Measurements from ENCODE around the gene ATMIN.

DNA sequence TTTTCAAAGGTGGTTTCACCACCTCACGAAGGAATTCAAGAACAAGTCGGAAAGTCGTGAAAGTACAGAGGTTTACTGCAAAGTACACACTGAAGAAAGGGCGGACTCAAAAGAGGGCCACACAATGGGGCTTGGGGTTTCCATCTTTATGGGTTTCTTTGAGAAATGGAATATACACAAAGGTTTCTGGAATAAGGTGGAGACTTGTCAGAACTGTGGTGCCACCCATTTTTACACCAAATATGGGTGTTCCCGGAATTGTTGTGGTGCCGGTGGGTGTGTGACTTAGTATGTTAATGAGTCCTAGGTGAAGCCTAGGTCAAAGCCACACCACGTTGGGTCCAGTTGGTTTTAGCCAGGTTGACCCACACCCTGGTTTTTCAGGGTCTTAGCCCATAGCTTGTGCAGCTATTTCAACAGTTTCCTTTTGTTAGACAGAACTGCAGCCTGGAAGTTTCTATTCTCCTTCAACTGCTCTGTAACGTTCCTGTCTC lies 61.1 kb downstream of the ATMIN start:
- TF ChIP-seq, protein P1, sequence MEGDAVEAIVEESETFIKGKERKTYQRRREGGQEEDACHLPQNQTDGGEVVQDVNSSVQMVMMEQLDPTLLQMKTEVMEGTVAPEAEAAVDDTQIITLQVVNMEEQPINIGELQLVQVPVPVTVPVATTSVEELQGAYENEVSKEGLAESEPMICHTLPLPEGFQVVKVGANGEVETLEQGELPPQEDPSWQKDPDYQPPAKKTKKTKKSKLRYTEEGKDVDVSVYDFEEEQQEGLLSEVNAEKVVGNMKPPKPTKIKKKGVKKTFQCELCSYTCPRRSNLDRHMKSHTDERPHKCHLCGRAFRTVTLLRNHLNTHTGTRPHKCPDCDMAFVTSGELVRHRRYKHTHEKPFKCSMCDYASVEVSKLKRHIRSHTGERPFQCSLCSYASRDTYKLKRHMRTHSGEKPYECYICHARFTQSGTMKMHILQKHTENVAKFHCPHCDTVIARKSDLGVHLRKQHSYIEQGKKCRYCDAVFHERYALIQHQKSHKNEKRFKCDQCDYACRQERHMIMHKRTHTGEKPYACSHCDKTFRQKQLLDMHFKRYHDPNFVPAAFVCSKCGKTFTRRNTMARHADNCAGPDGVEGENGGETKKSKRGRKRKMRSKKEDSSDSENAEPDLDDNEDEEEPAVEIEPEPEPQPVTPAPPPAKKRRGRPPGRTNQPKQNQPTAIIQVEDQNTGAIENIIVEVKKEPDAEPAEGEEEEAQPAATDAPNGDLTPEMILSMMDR (IDR thresholded peaks at IDR 0.05; ENCODE audit: insufficient read depth, low read depth, low read length) = no peak
- no peak for TF ChIP-seq EZH2 (IDR thresholded peaks at IDR 0.05; ENCODE audit: insufficient read depth, low read length)
